ENCODE results near the gene TBC1D9.

DNA sequence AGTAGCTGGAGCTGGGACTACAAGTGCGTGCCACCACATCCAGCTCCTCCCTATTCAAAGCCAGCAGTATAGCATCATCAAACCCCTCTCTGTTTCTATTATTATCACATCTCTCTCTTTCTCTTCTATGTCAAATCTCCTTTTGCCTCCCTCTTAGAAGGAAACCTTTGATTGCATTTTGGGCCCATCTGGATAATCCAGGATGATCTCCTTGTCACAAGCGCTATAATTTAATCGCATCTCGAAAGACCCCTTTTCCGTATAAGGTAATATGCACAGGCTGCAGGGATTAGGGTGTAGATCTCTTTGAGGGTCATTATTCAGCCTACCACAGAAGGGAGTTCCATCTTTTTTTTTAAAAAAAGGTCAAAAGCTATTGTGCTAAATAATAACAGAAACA is 46.4 kb upstream of the TBC1D9 start:
- TF ChIP-seq, protein P1, sequence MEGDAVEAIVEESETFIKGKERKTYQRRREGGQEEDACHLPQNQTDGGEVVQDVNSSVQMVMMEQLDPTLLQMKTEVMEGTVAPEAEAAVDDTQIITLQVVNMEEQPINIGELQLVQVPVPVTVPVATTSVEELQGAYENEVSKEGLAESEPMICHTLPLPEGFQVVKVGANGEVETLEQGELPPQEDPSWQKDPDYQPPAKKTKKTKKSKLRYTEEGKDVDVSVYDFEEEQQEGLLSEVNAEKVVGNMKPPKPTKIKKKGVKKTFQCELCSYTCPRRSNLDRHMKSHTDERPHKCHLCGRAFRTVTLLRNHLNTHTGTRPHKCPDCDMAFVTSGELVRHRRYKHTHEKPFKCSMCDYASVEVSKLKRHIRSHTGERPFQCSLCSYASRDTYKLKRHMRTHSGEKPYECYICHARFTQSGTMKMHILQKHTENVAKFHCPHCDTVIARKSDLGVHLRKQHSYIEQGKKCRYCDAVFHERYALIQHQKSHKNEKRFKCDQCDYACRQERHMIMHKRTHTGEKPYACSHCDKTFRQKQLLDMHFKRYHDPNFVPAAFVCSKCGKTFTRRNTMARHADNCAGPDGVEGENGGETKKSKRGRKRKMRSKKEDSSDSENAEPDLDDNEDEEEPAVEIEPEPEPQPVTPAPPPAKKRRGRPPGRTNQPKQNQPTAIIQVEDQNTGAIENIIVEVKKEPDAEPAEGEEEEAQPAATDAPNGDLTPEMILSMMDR (conservative IDR thresholded peaks at IDR 0.05; ENCODE audit: low read length): no peak
- no peak for TF ChIP-seq EZH2phosphoT487 (IDR thresholded peaks at IDR 0.05; ENCODE audit: borderline replicate concordance)

Measured in Loucy (cell line).